Left colon (tissue), 2 donors: Measurements from ENCODE around the gene SUSD6. TPM values are rescaled to one million over a fixed set of nuclear protein-coding genes. Genes with fewer than 3 reads are reported as not detected.

ENCODE experiments used
- ATAC-seq: fragments of 200-7000 bp; cut with Tn5 transposase; one replicate; pipeline ENCODE4 v1.9.1; 2020; ENCODE audit warnings: mild to moderate bottlenecking, moderate library complexity
- DNase-seq, 2 donors: peaks; one replicate each; pipeline ENCODE4 v3.0.0-alpha.2; 2020
- intact Hi-C, 2 donors: fragments of 100-400 bp; cut with DNase I in 1 of 2; cut with micrococcal nuclease in 1 of 2; formaldehyde crosslinking; loops; one replicate each; pipeline versions ENCODE4 v1.11.2 to v1.14.0; 2022; cut with DNase I, micrococcal nuclease
- long read RNA-seq: library from polyadenylated mRNA; unstranded; transcript quantifications from one replicate; pipeline ENCODE4 v2.0.0, GENCODE V29; 2021
- total RNA-seq, 2 donors: library from RNA; stranded (reverse); fragmentation: NEBNext Ultra II Directional; extraction: Animal tissue kit (Norgen Biotek cat#: 25700); gene quantifications; one replicate each; pipeline ENCODE4 v1.2.1, GENCODE V29; 2021
- donor health status: DM: no; HTN: no; CAD: no.
- donor health status: DM: yes; HTN: yes; CAD: no.

SUSD6 gene, protein sequence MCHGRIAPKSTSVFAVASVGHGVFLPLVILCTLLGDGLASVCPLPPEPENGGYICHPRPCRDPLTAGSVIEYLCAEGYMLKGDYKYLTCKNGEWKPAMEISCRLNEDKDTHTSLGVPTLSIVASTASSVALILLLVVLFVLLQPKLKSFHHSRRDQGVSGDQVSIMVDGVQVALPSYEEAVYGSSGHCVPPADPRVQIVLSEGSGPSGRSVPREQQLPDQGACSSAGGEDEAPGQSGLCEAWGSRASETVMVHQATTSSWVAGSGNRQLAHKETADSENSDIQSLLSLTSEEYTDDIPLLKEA
- total RNA-seq = 10 to 100 TPM; 73.8 to 98.9 TPM
- long read RNA-seq, partial matches to known transcripts = 32 of 35 reads
- long read RNA-seq, other reads (novel, unspliced or antisense) = 3 of 35 reads

DNA sequence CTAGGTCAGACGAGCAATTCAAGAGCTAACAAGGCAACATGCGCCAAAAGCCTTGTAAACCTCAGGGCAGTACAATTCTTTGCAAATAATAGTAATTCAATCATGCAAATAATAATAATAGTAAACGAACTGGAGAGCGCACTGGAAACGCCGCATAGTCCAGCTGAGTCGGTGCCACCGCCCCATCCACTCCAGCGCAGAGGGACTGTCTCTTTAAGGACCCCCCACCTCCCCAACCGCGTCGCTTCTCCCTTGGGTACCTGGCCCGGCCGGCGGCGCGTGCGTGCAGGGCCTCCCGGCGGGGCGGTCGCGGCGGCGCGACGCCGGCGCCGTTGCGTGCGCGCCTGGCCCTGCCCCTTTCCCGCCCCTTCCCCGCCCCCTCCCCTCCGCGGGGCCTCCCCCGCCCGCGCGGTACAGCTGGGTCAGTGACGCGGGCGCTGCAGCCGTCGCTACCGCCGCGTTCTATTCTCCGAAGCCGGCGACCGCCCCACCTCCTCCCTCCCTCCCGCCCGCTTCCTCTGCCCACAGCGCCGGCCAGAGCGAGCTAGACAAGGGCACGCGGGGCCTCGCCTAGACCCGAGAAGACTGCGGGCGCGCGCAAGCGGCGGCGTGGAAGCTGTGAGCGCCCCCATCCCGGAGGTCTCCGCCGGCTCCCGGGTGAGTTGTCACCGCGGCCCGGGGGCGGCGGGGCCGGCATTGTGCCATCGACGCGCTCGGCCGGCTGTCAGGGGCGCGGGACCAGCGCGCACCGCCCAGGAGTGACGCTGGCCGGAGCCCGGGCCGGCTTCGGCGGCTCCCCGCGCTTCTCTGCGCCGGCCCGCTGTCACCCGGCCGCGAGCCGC is at the start of gene SUSD6:
SUSD6 (plus strand) TSS at position 425 of the 842 bp plus-strand sequence. CDS start 46,997 bp downstream, outside the sequence.
- intact Hi-C loops = no loop called here
- ATAC-seq (peak; percentile 72), DNase-seq (peak; percentile 93)

DNA sequence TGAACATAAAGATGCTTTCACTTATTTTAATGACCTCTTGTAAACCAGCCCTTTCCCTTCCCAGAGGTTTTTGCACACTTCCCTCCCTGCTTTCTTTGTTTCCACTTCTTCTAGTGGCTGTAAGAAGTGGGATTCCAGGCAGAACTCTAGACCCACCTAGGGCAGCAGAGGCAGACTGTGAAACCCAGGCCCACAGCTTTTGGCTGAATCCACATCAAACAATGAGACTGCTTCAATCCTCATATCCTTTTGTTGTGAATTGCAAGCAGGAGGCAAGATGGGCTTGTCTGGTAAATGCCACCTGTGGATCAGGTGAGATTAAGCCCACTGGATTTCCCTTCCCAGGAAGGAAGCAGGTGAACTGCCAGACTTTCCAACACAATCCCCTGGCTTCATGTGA is 49.5 kb upstream of the SUSD6 start:
- ATAC-seq (no peak), DNase-seq (no peak)
- intact Hi-C loops = no loop called here

DNA sequence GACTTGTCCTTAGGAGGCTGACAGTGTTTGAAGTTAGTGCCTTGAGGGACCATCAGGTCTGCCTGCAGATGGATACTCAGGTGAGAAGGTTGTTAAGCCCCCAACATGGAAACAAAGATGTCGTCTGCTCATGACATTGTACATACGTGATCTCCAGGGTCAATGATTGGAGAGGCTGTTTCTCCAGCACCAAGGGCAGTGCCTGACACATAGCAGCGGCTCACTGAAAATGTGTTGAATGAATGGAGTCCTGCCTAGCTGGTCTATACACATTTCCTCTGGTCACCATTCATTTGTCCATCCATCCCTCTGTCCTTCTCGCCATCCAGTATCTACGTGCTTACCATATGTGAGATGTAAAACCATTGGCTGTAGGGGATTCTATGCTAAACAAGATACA is 43.8 kb upstream of the SUSD6 start:
- DNase-seq (no peak), ATAC-seq (no peak)
- intact Hi-C loops = no loop called here

DNA sequence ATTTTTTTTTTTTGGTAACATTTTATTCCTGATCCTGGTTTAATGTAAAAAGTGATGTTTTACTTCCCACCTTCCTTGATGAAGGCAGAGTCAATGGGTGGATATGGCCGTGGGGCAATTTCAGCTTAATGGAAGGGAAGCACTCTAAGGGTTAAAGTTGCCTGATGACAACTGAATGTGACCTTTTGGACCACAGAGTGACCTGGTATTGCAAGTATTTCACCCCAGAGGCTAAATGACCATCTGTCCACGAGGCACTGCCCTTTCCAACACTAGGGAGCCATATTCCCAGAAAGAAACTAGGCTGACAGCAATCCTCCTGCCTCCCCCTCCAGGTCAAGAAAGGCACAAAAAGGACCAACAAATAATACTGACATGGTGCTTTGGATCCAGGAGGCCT is 41.5 kb upstream of the SUSD6 start:
- intact Hi-C loops = no loop called here
- no peak for DNase-seq
- ATAC-seq = no peak

DNA sequence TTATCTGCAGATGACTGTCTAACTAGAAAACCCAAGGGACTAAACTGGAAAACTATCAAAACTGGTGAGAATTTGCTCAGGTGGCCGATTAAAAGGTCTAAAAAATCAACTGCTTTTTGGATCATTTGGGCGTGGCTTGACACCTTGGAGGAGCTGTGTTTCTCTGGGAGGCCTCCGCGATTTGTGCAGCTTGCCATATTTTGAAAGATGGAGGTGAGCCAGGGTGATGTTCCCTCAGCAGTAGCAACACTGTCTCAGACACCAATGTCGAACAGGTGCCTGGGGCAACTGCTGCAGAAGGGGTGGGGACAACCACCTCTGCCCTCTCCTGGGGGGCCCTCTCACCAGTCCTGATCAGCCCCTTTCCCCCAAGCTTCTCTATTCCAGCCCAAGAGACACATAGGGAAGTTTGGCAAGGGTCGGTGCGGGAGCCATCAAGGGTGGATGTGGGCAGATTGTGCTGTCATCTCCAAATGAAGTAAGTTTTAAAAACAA is 40.5 kb upstream of the SUSD6 start:
- ATAC-seq (no peak), DNase-seq (no peak)
- intact Hi-C loops = no loop called here

DNA sequence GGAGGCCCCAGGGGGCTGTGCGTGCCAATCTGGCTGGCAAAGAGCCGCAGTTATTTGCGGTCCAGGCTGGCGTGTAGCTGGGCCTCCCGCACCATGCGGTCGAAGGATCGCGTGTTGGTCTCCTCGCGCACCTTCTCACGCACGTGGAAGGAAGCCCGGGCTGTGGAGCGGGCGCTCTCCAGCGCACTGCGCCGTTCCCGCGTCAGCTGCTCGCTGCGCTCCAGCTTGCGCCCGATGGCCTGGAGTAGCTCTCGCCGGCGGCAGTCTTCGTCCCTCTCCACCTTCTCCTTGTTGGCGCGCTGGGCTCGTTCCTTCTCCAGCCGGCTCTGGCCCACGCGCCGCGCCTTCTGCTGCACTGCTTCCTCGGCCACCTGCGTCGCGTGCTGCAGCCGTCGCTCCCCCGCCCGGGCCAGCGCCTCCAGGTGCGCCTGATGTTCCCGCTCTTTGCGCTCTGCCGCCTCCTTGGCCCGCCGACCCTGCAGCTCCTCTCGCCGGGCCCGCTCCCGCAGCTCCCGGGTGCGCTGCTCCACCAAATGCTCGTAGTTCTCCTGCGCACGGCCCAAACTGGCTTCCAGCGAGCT is 39.9 kb upstream of the SUSD6 start:
- ATAC-seq (peak; percentile 20), DNase-seq (no peak)
- intact Hi-C loops = no loop called here

DNA sequence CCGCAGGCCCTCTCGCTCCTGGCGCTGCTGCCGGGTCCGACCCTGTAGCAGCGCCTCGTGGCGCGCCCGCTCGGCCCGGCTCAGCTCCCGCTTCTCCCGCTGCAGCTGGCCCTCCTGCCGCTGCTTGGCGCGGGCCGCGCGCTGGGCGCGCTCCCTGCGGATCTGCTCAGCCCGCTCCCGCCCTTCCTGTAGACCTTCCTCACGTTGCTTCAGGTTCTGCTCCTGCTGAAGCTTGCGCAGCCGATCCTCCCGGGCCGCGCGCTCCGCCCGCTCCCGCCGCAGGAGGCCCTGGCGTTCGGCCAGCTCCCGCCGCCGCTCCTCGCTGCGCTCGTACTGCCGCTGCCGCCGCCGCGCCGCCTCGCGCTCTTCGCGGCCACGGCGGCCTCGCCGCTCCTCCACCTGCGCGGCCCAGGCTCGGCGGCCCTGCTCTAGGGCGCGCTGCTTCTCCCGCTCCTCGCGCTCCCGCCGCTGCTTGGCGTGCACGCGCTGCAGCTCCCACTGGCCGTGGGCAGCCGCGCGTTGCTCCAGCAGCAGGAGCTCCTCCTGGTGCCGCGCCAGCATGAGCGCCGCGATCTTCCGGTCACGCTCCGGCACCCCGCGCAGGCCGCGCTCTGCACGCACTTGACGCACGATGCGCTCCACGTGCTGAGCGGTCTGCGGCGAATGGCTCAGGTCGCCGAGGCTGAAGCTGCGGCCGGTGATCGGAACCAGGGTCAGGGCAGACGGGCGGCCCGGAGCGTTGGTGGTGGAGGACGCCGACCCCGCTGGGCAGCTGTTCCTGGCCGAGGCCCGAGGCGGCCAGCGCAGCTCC is 39.2 kb upstream of the SUSD6 start:
- intact Hi-C loops = no loop called here
- peak in 1 of 2 donors; percentile 36 for DNase-seq
- peak; percentile 71 for ATAC-seq

DNA sequence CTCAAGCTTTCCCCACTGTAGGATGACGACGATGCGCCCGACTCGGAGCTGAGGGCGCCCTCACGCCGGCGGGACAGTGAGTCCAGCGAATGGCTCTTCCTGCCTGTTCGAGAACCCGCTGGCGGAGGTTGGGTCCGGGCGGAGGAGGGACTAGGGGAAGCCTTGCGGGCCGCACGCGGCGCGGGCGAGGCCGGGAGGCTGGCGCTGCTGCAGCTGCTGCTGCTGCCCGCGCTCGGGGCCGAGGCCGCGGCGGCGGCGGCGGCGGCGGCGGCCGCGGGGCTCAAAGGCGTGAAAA is 38.6 kb upstream of the SUSD6 start:
- no peak for ATAC-seq
- intact Hi-C loops = no loop called here
- no peak for DNase-seq

DNA sequence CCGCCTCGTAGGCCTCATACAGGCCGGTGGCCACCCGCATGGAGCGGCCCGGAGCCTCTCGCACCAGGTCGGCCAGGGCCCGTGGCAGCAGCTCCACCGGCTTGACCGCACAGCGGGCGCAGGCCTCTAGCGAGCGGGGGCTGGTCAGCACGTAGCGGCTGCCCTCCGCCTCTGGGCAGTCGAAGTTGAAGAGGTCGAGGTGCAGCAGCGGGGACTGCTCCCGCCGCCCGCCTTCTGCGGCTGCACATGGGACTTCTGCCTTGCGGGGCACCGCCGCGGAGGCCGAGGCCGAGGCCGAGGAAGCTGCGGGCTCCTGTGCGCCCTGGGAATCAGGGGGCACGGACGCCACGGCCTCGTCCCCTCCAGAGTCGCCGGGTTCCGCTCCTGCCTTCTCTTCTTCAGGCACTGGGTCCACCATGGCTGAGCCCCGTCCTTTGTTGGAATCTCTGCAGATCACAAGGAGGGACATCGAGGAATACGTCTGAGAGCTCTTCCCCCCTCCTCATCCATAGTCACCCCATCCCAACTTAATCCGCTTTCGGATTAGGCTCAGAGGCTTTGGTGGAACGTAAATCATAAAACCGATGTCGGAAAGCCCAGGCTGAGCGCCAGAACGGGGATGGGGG is 38.1 kb upstream of the SUSD6 start:
- ATAC-seq (no peak), DNase-seq (no peak)
- intact Hi-C loops = no loop called here

DNA sequence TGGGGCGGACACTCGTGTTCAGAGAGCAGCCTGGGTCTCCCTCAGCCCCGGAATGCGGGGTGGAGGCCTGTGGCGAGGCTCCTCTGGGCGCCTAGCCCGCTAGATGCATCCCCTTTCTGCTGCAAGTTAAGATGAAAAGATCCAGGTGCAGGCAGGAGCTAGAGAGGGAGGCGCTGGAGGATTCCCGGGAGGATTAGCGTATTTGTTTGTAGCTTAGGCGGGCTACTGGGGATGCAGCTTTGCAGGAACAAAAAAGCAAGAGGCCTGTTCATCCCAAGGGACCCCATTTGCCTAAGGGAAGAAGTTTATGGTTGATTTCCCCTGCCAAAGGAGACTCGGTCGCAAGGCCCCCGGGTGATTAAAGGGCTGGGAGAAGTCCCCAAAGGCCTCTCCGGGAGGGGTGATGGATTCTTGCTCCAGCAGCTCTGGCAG is 37.5 kb upstream of the SUSD6 start:
- intact Hi-C loops = no loop called here
- ATAC-seq (no peak), DNase-seq (no peak)

DNA sequence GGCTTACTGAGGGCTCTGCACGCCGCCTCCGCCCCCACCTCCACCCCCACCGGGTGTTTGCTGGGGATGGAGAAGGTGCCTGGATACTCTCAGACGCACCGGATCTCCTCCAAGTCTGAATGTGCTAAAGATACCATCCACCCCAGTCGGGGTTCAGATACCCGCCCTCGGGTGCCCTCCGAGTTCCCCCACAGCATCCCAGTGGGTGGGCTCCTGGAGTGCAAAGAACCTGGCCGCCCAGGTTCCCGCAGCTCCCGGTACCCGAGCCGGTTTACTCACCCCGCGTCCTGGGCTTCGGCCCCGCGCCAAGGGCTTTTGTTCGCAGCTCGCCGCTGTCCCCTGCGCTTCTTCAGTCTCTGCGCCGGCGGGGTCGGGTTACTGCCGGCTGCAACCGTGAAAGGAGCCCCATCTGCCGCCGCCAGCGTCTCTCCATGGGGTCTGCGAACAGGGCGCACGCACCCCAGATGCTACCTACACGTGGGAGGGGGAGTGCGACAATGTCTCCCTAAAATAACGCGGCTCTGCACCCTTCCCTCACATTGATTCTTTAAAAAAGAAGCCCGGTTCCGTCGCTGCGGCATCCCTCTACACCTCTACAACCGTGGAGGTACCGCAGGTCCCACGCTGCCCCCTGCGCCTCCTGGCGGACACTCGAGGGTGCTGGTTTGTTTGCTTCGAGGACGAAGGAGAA is 37.0 kb upstream of the SUSD6 start, which contains the start of gene CCDC177:
CCDC177 (minus strand) TSS at position 609 of the 691 bp plus-strand sequence. CDS start 1,249 bp downstream, outside the sequence.
- DNase-seq (peak in 1 of 2 donors; percentile 76), ATAC-seq (peak; percentile 70)
- intact Hi-C loops = no loop called here

DNA sequence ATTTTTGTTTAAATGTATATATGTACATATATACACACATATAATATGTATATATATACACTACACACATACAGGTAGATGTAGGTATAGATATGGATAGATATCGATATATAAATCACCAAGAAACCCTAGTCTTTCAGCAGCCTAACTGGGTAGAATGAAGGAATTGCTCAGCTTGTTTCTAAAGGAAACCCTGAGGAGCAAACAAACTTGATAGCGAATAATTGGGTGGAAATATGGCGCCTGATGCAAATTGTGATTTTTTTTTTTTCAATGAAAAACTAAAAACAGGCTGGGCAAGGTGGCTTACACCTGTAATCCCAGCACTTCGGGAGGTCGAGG is 36.5 kb upstream of the SUSD6 start:
- DNase-seq (no peak), ATAC-seq (no peak)
- intact Hi-C loops = no loop called here

DNA sequence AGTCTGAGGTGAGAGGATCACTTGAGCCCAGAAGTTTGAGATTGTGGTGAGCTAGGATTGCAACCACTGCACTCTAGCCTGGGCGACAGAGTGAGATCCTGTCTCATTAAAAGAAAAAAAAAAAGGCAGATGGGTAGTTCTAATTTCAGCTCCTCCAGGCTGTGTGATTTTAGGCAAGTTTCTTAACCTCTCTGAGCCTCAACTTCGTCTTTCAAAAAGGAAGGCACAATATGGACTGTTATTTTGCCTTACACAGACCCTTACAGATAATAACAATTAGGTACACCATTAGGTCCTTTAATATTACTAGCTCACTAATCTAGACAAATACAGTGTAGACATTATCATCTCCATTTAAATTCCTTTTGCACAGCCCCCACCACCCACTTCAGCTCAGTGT is 31.9 kb upstream of the SUSD6 start:
- ATAC-seq = no peak
- DNase-seq = no peak
- intact Hi-C loops = no loop called here

DNA sequence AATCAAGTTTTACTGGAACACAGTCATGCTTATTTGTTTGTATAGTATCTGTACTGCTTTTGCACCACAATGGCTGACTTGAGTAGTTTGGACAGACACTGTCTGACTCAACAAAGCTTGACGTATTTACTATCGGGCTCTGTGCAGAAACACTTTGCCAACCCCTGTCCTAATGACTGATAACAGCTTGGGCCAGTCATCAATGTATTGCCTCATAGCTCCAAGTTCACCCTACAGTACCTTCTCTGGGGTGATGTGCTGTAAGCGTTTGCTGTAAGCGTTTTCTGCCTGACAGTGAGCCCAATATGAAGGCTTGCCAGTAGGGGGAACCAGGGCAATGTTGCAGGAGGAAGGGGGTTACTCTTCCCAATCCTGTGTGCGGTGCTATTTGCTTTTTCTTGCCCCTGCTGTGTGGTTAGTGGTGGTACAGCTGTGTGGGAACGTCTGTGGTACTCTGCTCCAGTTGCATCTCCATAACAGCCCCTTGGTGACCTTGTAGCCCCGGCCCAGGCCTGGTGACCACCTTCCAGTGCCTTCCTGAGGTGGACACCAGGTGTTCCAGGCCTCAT is 31.3 kb upstream of the SUSD6 start:
- ATAC-seq = peak; percentile 45
- intact Hi-C loops = loop anchor here (5.0 to 10.0 kb wide), 2 partner anchors 145 to 147 kb away; no protein-coding TSS in a partner anchor
- DNase-seq = no peak

DNA sequence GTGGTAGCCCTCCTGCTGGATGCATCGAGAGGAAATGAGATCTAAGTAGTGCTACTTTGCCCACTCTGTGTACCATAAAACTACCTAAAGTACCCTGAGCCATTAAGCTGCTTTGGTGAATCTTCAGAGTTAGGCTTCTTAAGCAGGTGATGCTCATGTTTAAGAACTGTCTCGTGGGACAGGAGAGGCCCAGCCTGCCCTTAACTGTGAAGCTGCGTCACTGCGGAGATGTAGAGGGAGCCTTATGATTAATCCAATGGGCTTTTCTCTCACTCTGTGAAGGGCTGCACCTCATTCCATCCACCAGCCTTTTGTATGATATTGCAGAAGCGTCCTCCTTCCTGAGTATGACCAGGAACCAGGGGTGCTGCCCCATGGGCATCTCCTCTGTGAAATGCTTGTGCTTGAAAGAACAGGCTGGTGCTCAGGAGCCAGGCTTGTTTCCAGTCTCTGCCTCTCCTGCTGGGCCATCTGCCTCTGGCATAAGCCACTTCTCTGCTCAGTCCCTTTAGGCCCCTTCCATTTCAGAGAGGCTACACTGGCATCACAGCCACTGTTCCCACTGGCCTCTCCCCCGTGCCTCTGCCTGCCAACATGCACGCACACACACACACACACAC is 30.0 kb upstream of the SUSD6 start:
- ATAC-seq (no peak), DNase-seq (no peak)
- intact Hi-C loops = loop anchor here (5.0 to 10.0 kb wide), 2 partner anchors 143 to 146 kb away; no protein-coding TSS in a partner anchor

DNA sequence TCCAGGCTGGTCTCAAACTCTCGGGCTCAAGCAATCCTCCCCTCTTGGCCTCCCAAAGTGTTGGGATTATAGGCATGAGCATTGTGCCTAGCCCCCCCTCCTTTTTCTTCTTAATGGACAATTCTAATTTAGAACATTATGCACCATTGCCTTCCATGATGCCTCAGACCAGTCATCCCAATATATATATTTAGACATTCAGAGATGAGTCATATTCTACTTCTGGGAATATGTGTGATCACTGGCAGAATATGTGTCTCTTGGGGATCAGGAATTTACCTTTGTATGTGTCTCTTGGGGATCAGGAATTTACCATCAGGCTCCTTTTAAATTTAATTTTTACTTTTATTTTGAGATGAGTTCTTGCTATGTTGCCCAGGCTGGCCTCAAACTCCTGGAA is 29.2 kb upstream of the SUSD6 start:
- no peak for ATAC-seq
- DNase-seq = no peak
- intact Hi-C loops = loop anchor here (5.0 to 10.0 kb wide), 2 partner anchors 143 to 145 kb away; no protein-coding TSS in a partner anchor

DNA sequence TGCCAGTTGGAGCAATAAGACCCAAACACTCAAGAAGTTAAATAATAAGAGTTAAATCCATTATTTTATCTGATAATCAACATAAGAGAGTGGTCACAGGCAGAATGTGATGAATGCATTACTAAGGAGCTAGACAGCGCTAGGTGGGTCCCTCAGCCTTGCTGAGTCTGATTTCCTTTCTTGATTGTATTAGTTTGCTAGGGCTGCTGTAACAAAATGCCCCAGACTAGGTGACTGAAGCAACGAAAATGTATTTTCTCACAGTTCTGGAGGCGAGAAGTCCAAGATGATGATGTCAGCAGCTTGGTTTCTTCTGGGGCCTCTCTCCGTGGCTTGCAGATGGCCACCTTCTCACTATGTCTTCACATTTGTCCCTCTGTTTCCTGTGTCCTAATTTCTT is 28.6 kb upstream of the SUSD6 start:
- intact Hi-C loops = loop anchor here (5.0 to 10.0 kb wide), 2 partner anchors 142 to 144 kb away; no protein-coding TSS in a partner anchor
- DNase-seq (no peak), ATAC-seq (no peak)
